Epithelial cell of esophagus (primary cell): ENCODE measurements around the gene HEXA.

Source experiments
- DNase-seq: peaks from one replicate; pipeline ENCODE4 v3.0.0; 2010; ENCODE audit warnings: low read depth
- H3K4me3 ChIP-seq: 2 replicates; pipeline ENCODE4 v1.5.1; 2011; ENCODE audit warnings: mild to moderate bottlenecking, low read length, control low read depth
- TF ChIP-seq, protein P1 (sequence below): IDR thresholded peaks from 2 replicates; pipeline ENCODE4 v1.5.1; 2011; ENCODE audit warnings: low read depth, mild to moderate bottlenecking, low read length, control low read depth, inconsistent platforms; ENCODE audit not compliant: insufficient read depth; ENCODE audit errors: missing control alignments

The HEXA gene

DNA sequence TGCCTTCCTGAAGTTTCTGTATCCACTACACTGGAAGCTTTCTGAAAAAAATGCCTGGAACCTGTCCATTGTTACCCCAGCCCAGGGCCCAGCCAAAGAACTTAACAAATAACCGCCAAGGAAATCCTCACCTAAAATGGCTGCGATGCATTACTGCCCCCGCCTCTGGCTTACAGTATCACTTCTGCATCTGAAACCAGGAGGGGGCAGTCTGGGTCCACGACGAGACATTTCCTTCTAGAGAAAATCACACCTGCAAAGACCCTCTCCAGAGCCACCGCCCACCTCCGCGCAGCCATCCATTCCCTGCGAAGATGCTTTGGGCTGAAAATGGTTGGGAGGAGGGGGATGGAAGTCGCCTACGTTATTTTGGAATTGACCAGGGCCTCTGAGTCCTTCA, 33.4 kb downstream of the HEXA start:
- DNase-seq = peak; percentile 51
- TF ChIP-seq, protein P1, sequence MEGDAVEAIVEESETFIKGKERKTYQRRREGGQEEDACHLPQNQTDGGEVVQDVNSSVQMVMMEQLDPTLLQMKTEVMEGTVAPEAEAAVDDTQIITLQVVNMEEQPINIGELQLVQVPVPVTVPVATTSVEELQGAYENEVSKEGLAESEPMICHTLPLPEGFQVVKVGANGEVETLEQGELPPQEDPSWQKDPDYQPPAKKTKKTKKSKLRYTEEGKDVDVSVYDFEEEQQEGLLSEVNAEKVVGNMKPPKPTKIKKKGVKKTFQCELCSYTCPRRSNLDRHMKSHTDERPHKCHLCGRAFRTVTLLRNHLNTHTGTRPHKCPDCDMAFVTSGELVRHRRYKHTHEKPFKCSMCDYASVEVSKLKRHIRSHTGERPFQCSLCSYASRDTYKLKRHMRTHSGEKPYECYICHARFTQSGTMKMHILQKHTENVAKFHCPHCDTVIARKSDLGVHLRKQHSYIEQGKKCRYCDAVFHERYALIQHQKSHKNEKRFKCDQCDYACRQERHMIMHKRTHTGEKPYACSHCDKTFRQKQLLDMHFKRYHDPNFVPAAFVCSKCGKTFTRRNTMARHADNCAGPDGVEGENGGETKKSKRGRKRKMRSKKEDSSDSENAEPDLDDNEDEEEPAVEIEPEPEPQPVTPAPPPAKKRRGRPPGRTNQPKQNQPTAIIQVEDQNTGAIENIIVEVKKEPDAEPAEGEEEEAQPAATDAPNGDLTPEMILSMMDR = peak; percentile 47
- H3K4me3 ChIP-seq = no peak overlapping the region

DNA sequence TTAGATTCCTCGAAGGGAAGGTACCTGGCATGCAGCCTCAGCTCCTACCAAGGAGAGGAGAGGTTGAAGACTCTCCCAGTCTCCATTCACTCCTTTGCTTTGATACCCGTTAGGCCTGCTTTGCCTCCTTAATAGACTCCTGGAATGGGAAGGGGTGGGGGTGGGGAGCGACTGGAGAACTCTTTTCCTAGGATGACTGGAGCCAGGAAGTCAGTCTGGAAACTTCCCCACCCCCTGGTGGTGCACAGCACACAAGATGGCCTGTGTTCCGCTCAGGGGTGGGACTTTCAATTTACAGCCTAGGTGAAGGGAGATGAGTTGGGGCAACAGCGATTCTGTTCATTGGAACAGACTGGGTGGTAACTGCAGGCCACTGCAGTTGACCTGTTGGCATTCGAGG, 34.5 kb downstream of the HEXA start:
- no peak overlapping the region for H3K4me3 ChIP-seq
- no peak for DNase-seq
- TF ChIP-seq, protein P1 = no peak

DNA sequence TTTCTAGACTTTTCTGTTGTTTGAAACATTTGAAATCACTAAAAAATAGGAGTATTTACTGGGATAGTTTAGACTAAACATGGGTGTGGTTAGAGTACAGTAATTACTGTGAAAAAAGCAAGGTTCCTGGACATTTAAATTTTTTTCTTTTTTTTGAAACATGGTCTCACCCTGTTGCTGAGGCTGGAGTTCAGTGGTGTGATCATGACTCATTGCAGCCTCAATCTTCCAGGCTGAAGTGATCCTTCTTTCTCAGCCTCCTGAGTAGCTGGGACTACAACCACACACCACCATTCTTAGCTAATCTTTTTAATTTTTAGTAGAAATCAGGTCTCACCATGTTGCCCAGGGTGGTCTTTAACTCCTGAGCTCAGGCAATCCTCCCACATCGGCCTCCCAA, 35.4 kb downstream of the HEXA start:
- TF ChIP-seq, protein P1 = no peak
- peak; percentile 6 for DNase-seq
- H3K4me3 ChIP-seq = no peak overlapping the region

DNA sequence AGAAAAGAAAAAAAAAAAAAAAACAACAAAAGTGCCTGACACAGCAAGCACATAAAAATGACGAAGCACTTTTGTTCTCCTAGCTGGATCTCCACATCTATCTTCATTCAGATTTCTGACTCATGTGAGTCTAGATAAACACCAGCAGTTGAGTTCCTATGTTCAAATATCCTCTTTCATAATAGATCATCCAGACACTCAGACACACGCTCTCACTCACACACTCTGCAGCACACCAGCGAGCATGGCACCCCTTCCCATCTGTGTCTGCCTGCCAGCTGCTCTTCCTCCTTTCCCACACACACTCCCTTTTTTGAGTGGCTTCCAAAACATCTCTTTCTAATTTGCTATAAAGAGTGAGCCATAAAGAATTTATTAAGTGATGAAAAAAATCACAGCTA, 36.0 kb downstream of the HEXA start:
- no peak overlapping the region for H3K4me3 ChIP-seq
- TF ChIP-seq, protein P1 = no peak
- DNase-seq = peak; percentile 75

DNA sequence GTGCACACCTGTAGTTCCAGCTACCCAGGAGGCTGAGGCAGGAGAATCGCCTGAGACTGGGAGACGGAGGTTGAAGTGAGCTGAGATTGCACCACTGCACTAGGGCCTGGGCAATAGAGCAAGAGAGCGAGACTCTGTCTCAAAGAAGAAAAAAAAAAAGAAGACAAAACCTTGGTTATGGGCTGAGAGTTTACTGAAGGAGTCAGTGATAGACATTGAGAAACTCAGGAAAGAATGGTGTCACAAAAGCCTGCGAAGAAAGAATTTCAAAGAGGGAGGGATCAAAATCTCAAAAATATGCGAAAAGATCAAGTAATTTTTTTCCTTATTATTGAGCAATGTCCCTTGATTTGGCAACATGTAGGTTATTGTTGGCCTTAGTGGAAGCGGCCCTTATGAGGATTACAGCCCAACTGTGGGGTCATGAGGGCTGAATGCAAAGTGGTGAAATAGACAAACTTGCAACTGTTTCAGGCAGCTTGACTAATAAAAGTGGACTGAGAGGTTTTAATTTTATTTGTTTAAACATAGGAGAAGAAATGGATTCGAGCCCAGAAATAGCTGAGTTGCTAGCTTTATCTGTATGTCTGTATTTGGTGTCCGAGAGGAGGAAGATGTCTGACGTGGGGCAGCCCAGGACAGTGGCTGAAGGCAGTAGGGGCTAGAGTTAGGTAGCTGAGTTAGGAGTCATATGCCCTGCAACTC, 37.0 kb downstream of the HEXA start:
- TF ChIP-seq, protein P1 = no peak
- no peak overlapping the region for H3K4me3 ChIP-seq
- DNase-seq = no peak

DNA sequence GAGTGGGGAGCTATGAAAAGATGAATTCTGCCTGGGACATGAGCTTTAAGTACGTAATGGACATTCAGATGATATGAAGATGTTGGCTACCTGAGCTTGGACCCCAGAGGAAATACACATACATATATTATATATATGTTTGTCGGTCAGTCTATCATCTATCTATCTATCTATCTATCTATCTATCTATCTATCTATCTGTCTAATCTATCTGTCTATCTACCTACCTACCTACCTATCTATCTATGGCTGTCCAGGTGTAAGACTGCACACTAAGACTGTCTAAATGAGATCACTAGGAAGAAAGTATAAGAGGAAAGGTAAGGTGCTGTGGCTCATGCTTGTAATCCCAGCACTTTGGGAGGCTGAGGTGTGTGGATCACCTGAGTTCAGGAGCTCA, 37.7 kb downstream of the HEXA start:
- DNase-seq = no peak
- TF ChIP-seq, protein P1 = no peak
- no peak overlapping the region for H3K4me3 ChIP-seq

DNA sequence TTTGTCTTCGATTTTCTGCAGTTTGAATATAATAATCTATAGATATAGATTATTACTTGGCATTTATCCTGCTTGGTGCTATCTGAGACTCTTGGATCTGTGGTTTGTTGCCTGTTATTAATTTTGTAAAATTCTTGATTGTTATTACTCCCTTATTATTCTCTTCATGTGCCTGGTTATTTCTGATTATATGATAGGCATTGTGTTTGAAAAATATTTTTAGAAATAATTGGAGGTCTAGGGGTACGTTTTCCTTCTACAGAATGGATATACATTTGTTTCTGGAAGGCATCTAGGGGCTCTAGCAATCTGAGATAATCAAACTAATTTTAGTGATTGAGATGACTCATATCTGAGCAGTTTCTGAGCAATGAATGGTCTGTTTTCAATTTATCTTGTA, 41.0 kb downstream of the HEXA start:
- no peak for DNase-seq
- TF ChIP-seq, protein P1 = no peak
- no peak overlapping the region for H3K4me3 ChIP-seq
